GM12878 (cell line): ENCODE data around the gene SDK2. TPM values are rescaled to one million over a fixed set of nuclear protein-coding genes. Genes with fewer than 3 reads are reported as not detected.
A peak's percentile ranks its signal among the peaks of the same experiment; 100 is the strongest.

Source experiments
- ATAC-seq: fragments of 200-7000 bp; cut with Tn5 transposase; 3 replicates; pipeline ENCODE4 v1.9.1; 2020; ENCODE audit warnings: mild to moderate bottlenecking, moderate library complexity
- Bru-seq: library from RNA; stranded (reverse); fragments of 400-500 nt; gene quantifications from one replicate; lab custom pipeline; 2021; lab: Mats Ljungman, UMichigan
- BruChase-seq, 2 experiments: library from RNA; stranded (reverse); fragments of 400-500 nt; gene quantifications; one replicate each; lab custom pipeline; 2021; lab: Mats Ljungman, UMichigan
- BruUV-seq: library from RNA; stranded (reverse); fragments of 400-500 nt; replicated peaks from 2 replicates; lab custom pipeline; 2021; lab: Mats Ljungman, UMichigan
- CTCF ChIA-PET: fragments of 300-600 bp; sonication (Branson Sonifier 250); formaldehyde crosslinking; extraction: SDS; loops from one replicate; lab custom pipeline; 2021; ENCODE audit warnings: inconsistent platforms; lab: Yijun Ruan, JAX
- POLR2A ChIA-PET: fragments of 350-600 bp; formaldehyde crosslinking; extraction: SDS; loops from one replicate; lab custom pipeline; 2021; ENCODE audit warnings: inconsistent platforms; lab: Charles Lee
- RAD21 ChIA-PET: fragments of 300-600 bp; sonication (Branson Sonifier 250); formaldehyde crosslinking; loops from one replicate; lab custom pipeline; 2023; ENCODE audit warnings: antibody characterized with exemption; ENCODE audit not compliant: unreplicated experiment; lab: Charles Lee
- SMC1A ChIA-PET: fragments of 300-600 bp; sonication (Branson Sonifier 250); formaldehyde crosslinking; loops from one replicate; lab custom pipeline; 2023; ENCODE audit not compliant: unreplicated experiment, uncharacterized antibody; lab: Charles Lee
- DNase-seq: peaks from one replicate; pipeline ENCODE4 v3.0.0-alpha.2; 2011; ENCODE audit warnings: low read depth, low spot score
- FAIRE-seq: peaks from 3 replicates; lab custom pipeline; 2011; peaks lifted over from hg19 to GRCh38; lab: Jason Lieb, UNC
- H2AFZ ChIP-seq: 2 replicates; pipeline ENCODE4 v1.6.0; 2011; ENCODE audit warnings: low read depth, low read length, control low read depth; ENCODE audit not compliant: control insufficient read depth
- H3K27ac ChIP-seq: 2 replicates; pipeline ENCODE4 v1.5.1; 2011; ENCODE audit warnings: control low read depth; ENCODE audit not compliant: control insufficient read depth, insufficient read depth
- H3K27me3 ChIP-seq, 2 experiments: replicated peaks in 1 of 2; 2 replicates each; pipeline versions ENCODE4 v1.6.0 to v1.6.1; 2011; ENCODE audit warnings: low read length in 1 of 2; ENCODE audit not compliant: control insufficient read depth in 2 of 2, insufficient read depth in 2 of 2
- H3K36me3 ChIP-seq, 2 experiments: 2 replicates each; pipeline ENCODE4 v1.5.1; 2011; ENCODE audit warnings: low read length in 1 of 2; ENCODE audit not compliant: control insufficient read depth in 2 of 2, insufficient read depth in 2 of 2
- H3K4me1 ChIP-seq: 2 replicates; pipeline ENCODE4 v1.6.1; 2011; ENCODE audit warnings: mild to moderate bottlenecking, low read length, moderate library complexity, mixed read lengths; ENCODE audit not compliant: control insufficient read depth, insufficient read depth
- H3K4me2 ChIP-seq: 2 replicates; pipeline ENCODE4 v1.6.0; 2011; ENCODE audit warnings: control low read depth; ENCODE audit not compliant: control insufficient read depth, insufficient read depth
- H3K4me3 ChIP-seq: fragments of 200-600 bp; sonication (generic); 2 replicates; pipeline ENCODE4 v1.5.1; 2016
- H3K79me2 ChIP-seq: 2 replicates; pipeline ENCODE4 v1.6.0; 2011; ENCODE audit warnings: low read length; ENCODE audit not compliant: control insufficient read depth, insufficient read depth
- H3K9ac ChIP-seq: 2 replicates; pipeline ENCODE4 v1.8.0; 2011; ENCODE audit warnings: low read length, control low read depth, mixed read lengths; ENCODE audit not compliant: control insufficient read depth, insufficient read depth
- H3K9me3 ChIP-seq: replicated peaks from 3 replicates; pipeline ENCODE4 v1.5.1; 2011; ENCODE audit warnings: mild to moderate bottlenecking, low read length; ENCODE audit not compliant: control insufficient read depth, insufficient read depth
- H4K20me1 ChIP-seq: 2 replicates; pipeline ENCODE4 v1.6.0; 2011; ENCODE audit not compliant: control insufficient read depth, insufficient read depth
- CREM ChIP-seq: IDR thresholded peaks from 2 replicates; pipeline ENCODE4 v1.6.1; 2014; ENCODE audit warnings: antibody characterized with exemption, low read depth
- EZH2 ChIP-seq: IDR thresholded peaks from 2 replicates; pipeline ENCODE4 v1.6.1; 2012; ENCODE audit warnings: low read depth, mild to moderate bottlenecking, control low read depth, inconsistent platforms, low read length, borderline replicate concordance; ENCODE audit not compliant: control insufficient read depth
- RAD21 ChIP-seq: IDR thresholded peaks from 2 replicates; pipeline ENCODE4 v1.6.1; 2011; ENCODE audit warnings: mild to moderate bottlenecking, low read depth, low read length, moderate library complexity; ENCODE audit not compliant: insufficient read depth
- WGBS: methylation state at CpG from one replicate; pipeline ENCODE4 v1.1.6; 2016; ENCODE audit warnings: low lambda C conversion rate; ENCODE audit not compliant: insufficient replicate concordance, insufficient coverage; ENCODE audit errors: missing lambda C conversion rate; 5-methylcytosine and 5-hydroxymethylcytosine counted together
- in situ Hi-C: fragments of 300-500 bp; cut with MboI; formaldehyde crosslinking; loops from 9 replicates; pipeline ENCODE4 v1.14.3; 2018; ENCODE audit warnings: mixed read lengths
- intact Hi-C: fragments of 100-400 bp; cut with micrococcal nuclease; formaldehyde crosslinking; loops from one replicate; pipeline ENCODE4 v1.14.2; 2022; ENCODE audit not compliant: unreplicated experiment
- long read RNA-seq, 2 experiments: library from polyadenylated mRNA; unstranded; transcript quantifications; one replicate each; pipeline ENCODE4 v2.0.0, GENCODE V29; 2019 to 2020
- polyA minus RNA-seq, 3 experiments: library from RNA; depleted of rRNA, polyadenylated mRNA; stranded (reverse); fragments of >200 nt; gene quantifications; 2 replicates each; pipeline ENCODE4 v1.2.3, GENCODE V29; 2011
- polyA plus RNA-seq, 11 experiments: library from polyadenylated mRNA; depleted of rRNA in 4 of 11; unstranded in 6 of 11; stranded (reverse) in 5 of 11; fragments of >200 nt; fragmentation: Nextera tagmentation in 4 of 11; fragmentation: Illumina TruSeq in 1 of 11; extraction: Ambion mirVana in 4 of 11; extraction: Trizol in 1 of 11; gene quantifications; 1 replicate in 1 of 11; 2 replicates in 10 of 11; pipeline versions ENCODE4 v1.2.1 to v1.2.3, GENCODE V29; 2011 to 2016; ENCODE audit warnings: inconsistent platforms in 2 of 11, missing spikeins in 2 of 11, low read depth in 1 of 11
- total RNA-seq, 4 experiments: library from RNA; depleted of rRNA in 3 of 4; stranded (reverse); fragments of >200 nt in 3 of 4; fragmentation: Illumina TruSeq in 1 of 4; extraction: Trizol in 1 of 4; gene quantifications; 2 replicates each; pipeline versions ENCODE4 v1.2.1 to v1.2.3, GENCODE V29; 2013 to 2021
- TF ChIP-seq, protein P1 (sequence below): fragments of 450-650 bp; IDR thresholded peaks from 2 replicates; pipeline ENCODE4 v1.6.1; 2016; ENCODE audit warnings: mild to moderate bottlenecking

Gene SDK2, protein sequence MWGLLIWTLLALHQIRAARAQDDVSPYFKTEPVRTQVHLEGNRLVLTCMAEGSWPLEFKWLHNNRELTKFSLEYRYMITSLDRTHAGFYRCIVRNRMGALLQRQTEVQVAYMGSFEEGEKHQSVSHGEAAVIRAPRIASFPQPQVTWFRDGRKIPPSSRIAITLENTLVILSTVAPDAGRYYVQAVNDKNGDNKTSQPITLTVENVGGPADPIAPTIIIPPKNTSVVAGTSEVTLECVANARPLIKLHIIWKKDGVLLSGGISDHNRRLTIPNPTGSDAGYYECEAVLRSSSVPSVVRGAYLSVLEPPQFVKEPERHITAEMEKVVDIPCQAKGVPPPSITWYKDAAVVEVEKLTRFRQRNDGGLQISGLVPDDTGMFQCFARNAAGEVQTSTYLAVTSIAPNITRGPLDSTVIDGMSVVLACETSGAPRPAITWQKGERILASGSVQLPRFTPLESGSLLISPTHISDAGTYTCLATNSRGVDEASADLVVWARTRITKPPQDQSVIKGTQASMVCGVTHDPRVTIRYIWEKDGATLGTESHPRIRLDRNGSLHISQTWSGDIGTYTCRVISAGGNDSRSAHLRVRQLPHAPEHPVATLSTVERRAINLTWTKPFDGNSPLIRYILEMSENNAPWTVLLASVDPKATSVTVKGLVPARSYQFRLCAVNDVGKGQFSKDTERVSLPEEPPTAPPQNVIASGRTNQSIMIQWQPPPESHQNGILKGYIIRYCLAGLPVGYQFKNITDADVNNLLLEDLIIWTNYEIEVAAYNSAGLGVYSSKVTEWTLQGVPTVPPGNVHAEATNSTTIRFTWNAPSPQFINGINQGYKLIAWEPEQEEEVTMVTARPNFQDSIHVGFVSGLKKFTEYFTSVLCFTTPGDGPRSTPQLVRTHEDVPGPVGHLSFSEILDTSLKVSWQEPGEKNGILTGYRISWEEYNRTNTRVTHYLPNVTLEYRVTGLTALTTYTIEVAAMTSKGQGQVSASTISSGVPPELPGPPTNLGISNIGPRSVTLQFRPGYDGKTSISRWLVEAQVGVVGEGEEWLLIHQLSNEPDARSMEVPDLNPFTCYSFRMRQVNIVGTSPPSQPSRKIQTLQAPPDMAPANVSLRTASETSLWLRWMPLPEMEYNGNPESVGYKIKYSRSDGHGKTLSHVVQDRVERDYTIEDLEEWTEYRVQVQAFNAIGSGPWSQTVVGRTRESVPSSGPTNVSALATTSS (N-terminal part only)
- total RNA-seq (2013; cell fraction: nucleolus; rRNA removed) = 0.04 TPM in 1 of 2 replicates, not detected in the other
- not detected in 2 replicates for total RNA-seq (2014; rRNA removed)
- total RNA-seq (2014; rRNA removed; fragmentation: Illumina TruSeq; extraction: Trizol) = not detected in 2 replicates
- total RNA-seq (2021) = 0.08 TPM in 1 of 2 replicates, not detected in the other
- not detected for polyA plus RNA-seq (2011; ENCODE audit: low read depth)
- polyA plus RNA-seq (2011; rRNA removed) = 0.03 TPM in 1 of 2 replicates, not detected in the other
- 0.01 and 0.02 TPM in 2 replicates for polyA plus RNA-seq (2011; cell fraction: cytosol; rRNA removed)
- polyA plus RNA-seq (2011; cell fraction: nucleus; rRNA removed) = 0.03 and 0.06 TPM in 2 replicates
- 0.04 TPM in 2 replicates for polyA plus RNA-seq (2012)
- polyA plus RNA-seq (2014; fragmentation: Illumina TruSeq; extraction: Trizol) = not detected in 2 replicates
- polyA plus RNA-seq (2014; fragmentation: Nextera tagmentation; extraction: Ambion mirVana) = not detected
- polyA plus RNA-seq (2014; rRNA removed) = not detected in 2 replicates
- under 1 TPM in 1 of 2 experiments, not detected in 1; 0.03 TPM for polyA plus RNA-seq (2016; fragmentation: Nextera tagmentation; extraction: Ambion mirVana)
- polyA minus RNA-seq (2011; rRNA and poly(A)+ RNA removed) = under 0.01 TPM in 2 replicates
- polyA minus RNA-seq (2011; cell fraction: cytosol; rRNA and poly(A)+ RNA removed) = not detected in 2 replicates
- under 0.01 TPM in 1 of 2 replicates, not detected in the other for polyA minus RNA-seq (2011; cell fraction: nucleus; rRNA and poly(A)+ RNA removed)
- percentile 3 among the genes with signal in this experiment for Bru-seq, nascent RNA
- percentile 1 among the genes with signal in this experiment for BruChase-seq, experiment 1, labeled RNA remaining after a 6-hour chase
- percentile 1 among the genes with signal in this experiment for BruChase-seq, experiment 2, labeled RNA remaining after a 2-hour chase
- long read RNA-seq, experiment 1 = 0 reads
- long read RNA-seq, experiment 2, partial matches to known transcripts = 0 of 2 reads
- long read RNA-seq, experiment 2, other reads (novel, unspliced or antisense) = 2 of 2 reads

DNA sequence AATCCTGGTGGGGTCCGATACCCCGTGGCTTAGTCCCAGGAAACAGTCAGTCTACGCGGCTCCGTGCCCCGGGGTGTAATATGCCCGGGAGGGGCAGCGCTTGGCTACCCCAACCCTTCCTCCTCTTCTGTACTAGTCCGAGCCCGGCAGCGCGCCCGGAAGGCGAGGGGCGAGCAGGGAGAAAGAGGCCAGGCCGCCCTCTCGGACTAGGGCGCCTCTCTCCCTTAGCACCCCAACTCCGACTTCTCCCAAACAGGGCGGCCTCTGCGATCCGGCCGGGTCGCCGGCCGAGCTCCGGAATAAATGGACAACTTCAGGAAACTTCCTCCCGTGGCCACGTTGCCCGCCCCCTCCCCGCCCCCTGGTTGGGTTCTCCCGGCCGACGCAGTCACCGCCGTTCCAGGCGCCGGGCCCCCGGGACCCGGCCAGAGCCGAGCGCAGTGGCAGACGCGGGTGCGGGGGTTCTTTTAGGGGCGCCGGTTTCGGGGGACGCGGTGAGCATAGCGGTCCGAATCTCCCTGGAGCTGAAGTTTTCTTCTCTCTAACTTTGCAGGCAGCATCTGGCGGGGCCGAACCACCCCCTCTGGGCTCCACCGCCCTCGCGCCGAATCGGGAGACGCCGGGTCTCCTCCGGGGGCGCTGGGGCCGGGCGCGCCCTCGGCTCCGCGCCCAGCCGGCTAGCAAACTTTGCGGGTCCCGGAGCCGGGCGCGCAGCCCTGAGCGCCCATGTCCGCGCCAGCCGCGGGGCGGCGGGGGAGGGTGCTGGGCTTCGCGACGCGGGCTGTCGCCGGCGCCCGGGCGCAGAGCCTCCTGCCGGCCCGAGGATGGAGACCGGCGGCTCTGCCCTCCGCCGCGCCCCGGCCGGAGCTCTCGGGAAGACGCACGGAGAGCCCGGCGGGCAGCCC lies at the start of gene SDK2:
SDK2 (minus strand) TSS at position 301 of the 905 bp plus-strand sequence. CDS start 357 bp downstream, outside the sequence.
- BruUV-seq = no TSS peak
- intact Hi-C loops (no loop called here), in situ Hi-C loops (no loop called here)
- ChIA-PET RAD21 (no interaction called here), CTCF (no interaction called here), SMC1A (no interaction called here), POLR2A (no interaction called here)
- Histone ChIP-seq H3K4me1 (no peaks in the 10 kb centered on the region), H3K4me3 (no peak within 1 kb of the TSS), H3K9me3 (no peaks in the 10 kb centered on the region), H3K9ac (no peak within 1 kb of the TSS), H4K20me1 (no peaks in the 10 kb centered on the region), H3K27me3 (peaks cover 7 to 16% of the 10 kb centered on the region in 2 experiments), H3K4me2 (no peak within 1 kb of the TSS), H3K27ac (no peak within 1 kb of the TSS), H2AFZ (no peak within 1 kb of the TSS), H3K36me3 (no peaks in the 10 kb centered on the region), H3K79me2 (no peaks in the 10 kb centered on the region)
- 2% methylated on average over 81 of the region's 105 CpGs for WGBS
- no peak for DNase-seq
- ATAC-seq = no peak
- TF ChIP-seq, protein P1, sequence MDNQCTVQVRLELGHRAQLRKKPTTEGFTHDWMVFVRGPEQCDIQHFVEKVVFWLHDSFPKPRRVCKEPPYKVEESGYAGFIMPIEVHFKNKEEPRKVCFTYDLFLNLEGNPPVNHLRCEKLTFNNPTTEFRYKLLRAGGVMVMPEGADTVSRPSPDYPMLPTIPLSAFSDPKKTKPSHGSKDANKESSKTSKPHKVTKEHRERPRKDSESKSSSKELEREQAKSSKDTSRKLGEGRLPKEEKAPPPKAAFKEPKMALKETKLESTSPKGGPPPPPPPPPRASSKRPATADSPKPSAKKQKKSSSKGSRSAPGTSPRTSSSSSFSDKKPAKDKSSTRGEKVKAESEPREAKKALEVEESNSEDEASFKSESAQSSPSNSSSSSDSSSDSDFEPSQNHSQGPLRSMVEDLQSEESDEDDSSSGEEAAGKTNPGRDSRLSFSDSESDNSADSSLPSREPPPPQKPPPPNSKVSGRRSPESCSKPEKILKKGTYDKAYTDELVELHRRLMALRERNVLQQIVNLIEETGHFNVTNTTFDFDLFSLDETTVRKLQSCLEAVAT = no peak
- TF ChIP-seq RAD21 (no peak), EZH2 (0 out of 2 replicates have a peak, but pooled peaks have one; percentile 76), CREM (no peak)
- no peak for FAIRE-seq
